ENCODE data around the gene RFC2.

Gene RFC2

GRCh38 chr7:74282748-74283459 is 28.7 kb upstream of the RFC2 start:
- TF ChIP-seq CTCF (IDR thresholded peaks at IDR 0.05; ENCODE audit: low read depth, low read length, missing control alignments) = no peak
- no peak for DNase-seq (ENCODE audit: low read depth)
- no peak overlapping the region for H3K4me3 ChIP-seq (ENCODE audit: low read depth, low read length)

GRCh38 chr7:74280985-74281384 is 26.8 kb upstream of the RFC2 start:
- DNase-seq (ENCODE audit: low read depth) = no peak
- H3K4me3 ChIP-seq (ENCODE audit: low read depth, low read length) = no peak overlapping the region
- TF ChIP-seq CTCF (IDR thresholded peaks at IDR 0.05; ENCODE audit: low read depth, low read length, missing control alignments) = no peak

GRCh38 chr7:74277636-74278035 is 23.4 kb upstream of the RFC2 start:
- H3K4me3 ChIP-seq (ENCODE audit: low read depth, low read length) = no peak overlapping the region
- no peak for DNase-seq (ENCODE audit: low read depth)
- TF ChIP-seq CTCF (IDR thresholded peaks at IDR 0.05; ENCODE audit: low read depth, low read length, missing control alignments) = no peak

- DNase-seq (ENCODE audit: low read depth) = no peak
- H3K4me3 ChIP-seq (ENCODE audit: low read depth, low read length) = no peak overlapping the region
- peak; percentile 85 for TF ChIP-seq CTCF (IDR thresholded peaks at IDR 0.05; ENCODE audit: low read depth, low read length, missing control alignments)
These were observed 21.2 kb upstream of the RFC2 start for GRCh38 chr7:74275401-74275881.

GRCh38 chr7:74272305-74273038 is 18.3 kb upstream of the RFC2 start:
- no peak for TF ChIP-seq CTCF (IDR thresholded peaks at IDR 0.05; ENCODE audit: low read depth, low read length, missing control alignments)
- DNase-seq (ENCODE audit: low read depth) = peak; percentile 94
- H3K4me3 ChIP-seq (ENCODE audit: low read depth, low read length) = peak overlapping the region; percentile 17; the same call in 1 of the 2 replicates

GRCh38 chr7:74271742-74272141 is 17.5 kb upstream of the RFC2 start:
- no peak for DNase-seq (ENCODE audit: low read depth)

More at GRCh38 chr7:74271742-74272141, 17.5 kb upstream of the RFC2 start:
- TF ChIP-seq CTCF (IDR thresholded peaks at IDR 0.05; ENCODE audit: low read depth, low read length, missing control alignments) = no peak
- no peak overlapping the region; the same call in 1 of the 2 replicates for H3K4me3 ChIP-seq (ENCODE audit: low read depth, low read length)

Measured in GM12864 (cell line).